ENCODE measurements around the gene EDEM2.
"Not testable (repeated sequence)": the region's sequence is repeated elsewhere in the genome, so short reads cannot be mapped to it uniquely, and the experiment has no call there.

Gene EDEM2

GRCh38 chr20:35155936-35156335 lies 8.8 kb upstream of the EDEM2 start:
- H3K79me2 ChIP-seq (ENCODE audit: insufficient read depth, low read length): no peaks in the 10 kb centered on the region

GRCh38 chr20:35151736-35152135 lies 4.6 kb upstream of the EDEM2 start:
- Histone ChIP-seq H3K27me3 (ENCODE audit: low read length) (no peaks in the 10 kb centered on the region), H4K20me1 (ENCODE audit: low read depth, low read length) (no peaks in the 10 kb centered on the region), H3K79me2 (ENCODE audit: insufficient read depth, low read length) (peaks cover 2% of the 10 kb centered on the region; the same call in 1 of the 2 replicates), H3K4me3 (ENCODE audit: insufficient read depth, low read length, poor library complexity, severe bottlenecking) (no peak overlapping the region), H3F3A (ENCODE audit: insufficient read depth) (no peaks in the 10 kb centered on the region), H3K9me3 (ENCODE audit: insufficient read depth, low read length) (no peaks in the 10 kb centered on the region), H2AFZ (ENCODE audit: low read depth, low read length, severe bottlenecking) (no peak overlapping the region), H3K27ac (ENCODE audit: low read depth, low read length) (no peak overlapping the region), H3K4me2 (ENCODE audit: low read depth, low read length, poor library complexity, severe bottlenecking) (no peak overlapping the region), H3K9ac (ENCODE audit: low read length) (no peak overlapping the region), H3K36me3 (ENCODE audit: low read length) (no peaks in the 10 kb centered on the region), H3K9me2 (replicated peaks; ENCODE audit: insufficient read depth, low read length) (no peaks in the 10 kb centered on the region)
- TF ChIP-seq EZH2phosphoT487 (conservative IDR thresholded peaks at IDR 0.05; ENCODE audit: low read length) (no peak), CTCF (IDR thresholded peaks at IDR 0.05; ENCODE audit: insufficient read depth, low read length, poor library complexity, severe bottlenecking) (no peak)

More at GRCh38 chr20:35155936-35156335, 8.8 kb upstream of the EDEM2 start:
- no peak overlapping the region for H3K4me3 ChIP-seq (ENCODE audit: insufficient read depth, low read length, poor library complexity, severe bottlenecking)
- no peak overlapping the region for H3K27ac ChIP-seq (ENCODE audit: low read depth, low read length)
- no peaks in the 10 kb centered on the region for H4K20me1 ChIP-seq (ENCODE audit: low read depth, low read length)
- no peaks in the 10 kb centered on the region for H3F3A ChIP-seq (ENCODE audit: insufficient read depth)
- H2AFZ ChIP-seq (ENCODE audit: low read depth, low read length, severe bottlenecking): no peak overlapping the region
- H3K9me3 ChIP-seq (ENCODE audit: insufficient read depth, low read length): no peaks in the 10 kb centered on the region
- TF ChIP-seq CTCF (IDR thresholded peaks at IDR 0.05; ENCODE audit: insufficient read depth, low read length, poor library complexity, severe bottlenecking): no peak
- no peak for TF ChIP-seq EZH2phosphoT487 (conservative IDR thresholded peaks at IDR 0.05; ENCODE audit: low read length)
- no peaks in the 10 kb centered on the region for H3K27me3 ChIP-seq (ENCODE audit: low read length)
- H3K4me2 ChIP-seq (ENCODE audit: low read depth, low read length, poor library complexity, severe bottlenecking): no peak overlapping the region
- no peak overlapping the region for H3K9ac ChIP-seq (ENCODE audit: low read length)
- no peaks in the 10 kb centered on the region for H3K9me2 ChIP-seq (replicated peaks; ENCODE audit: insufficient read depth, low read length)
- H3K36me3 ChIP-seq (ENCODE audit: low read length): no peaks in the 10 kb centered on the region

GRCh38 chr20:35150846-35151579 lies 3.9 kb upstream of the EDEM2 start:
- TF ChIP-seq EZH2phosphoT487 (conservative IDR thresholded peaks at IDR 0.05; ENCODE audit: low read length) (no peak), CTCF (IDR thresholded peaks at IDR 0.05; ENCODE audit: insufficient read depth, low read length, poor library complexity, severe bottlenecking) (no peak)

GRCh38 chr20:35147575-35148071 lies 487 bp upstream of the EDEM2 start:
- H2AFZ ChIP-seq (ENCODE audit: low read depth, low read length, severe bottlenecking): peak overlapping the region; percentile 84
- peak overlapping the region; percentile 66 for H3K4me3 ChIP-seq (ENCODE audit: insufficient read depth, low read length, poor library complexity, severe bottlenecking)
- not testable (repeated sequence) for H3K9me2 ChIP-seq (replicated peaks; ENCODE audit: insufficient read depth, low read length); H3K9me3 ChIP-seq (ENCODE audit: insufficient read depth, low read length); H4K20me1 ChIP-seq (ENCODE audit: low read depth, low read length); H3K36me3 ChIP-seq (ENCODE audit: low read length); H3K27me3 ChIP-seq (ENCODE audit: low read length); H3K79me2 ChIP-seq (ENCODE audit: insufficient read depth, low read length); H3K27ac ChIP-seq (ENCODE audit: low read depth, low read length)
- peak overlapping the region; percentile 72 for H3K9ac ChIP-seq (ENCODE audit: low read length)
- H3K4me2 ChIP-seq (ENCODE audit: low read depth, low read length, poor library complexity, severe bottlenecking): peak overlapping the region; percentile 91
- H3F3A ChIP-seq (ENCODE audit: insufficient read depth): peaks cover 10% of the 10 kb centered on the region

More at GRCh38 chr20:35150846-35151579, 3.9 kb upstream of the EDEM2 start:
- H3K4me3 ChIP-seq (ENCODE audit: insufficient read depth, low read length, poor library complexity, severe bottlenecking): no peak overlapping the region
- no peaks in the 10 kb centered on the region for H4K20me1 ChIP-seq (ENCODE audit: low read depth, low read length)
- no peaks in the 10 kb centered on the region for H3F3A ChIP-seq (ENCODE audit: insufficient read depth)
- no peaks in the 10 kb centered on the region for H3K9me2 ChIP-seq (replicated peaks; ENCODE audit: insufficient read depth, low read length)
- no peaks in the 10 kb centered on the region for H3K36me3 ChIP-seq (ENCODE audit: low read length)
- peaks cover 7% of the 10 kb centered on the region; the same call in 1 of the 2 replicates for H3K79me2 ChIP-seq (ENCODE audit: insufficient read depth, low read length)
- no peak overlapping the region for H2AFZ ChIP-seq (ENCODE audit: low read depth, low read length, severe bottlenecking)
- H3K9ac ChIP-seq (ENCODE audit: low read length): no peak overlapping the region
- H3K27me3 ChIP-seq (ENCODE audit: low read length): no peaks in the 10 kb centered on the region
- no peak overlapping the region for H3K27ac ChIP-seq (ENCODE audit: low read depth, low read length)
- H3K4me2 ChIP-seq (ENCODE audit: low read depth, low read length, poor library complexity, severe bottlenecking): no peak overlapping the region
- H3K9me3 ChIP-seq (ENCODE audit: insufficient read depth, low read length): no peaks in the 10 kb centered on the region

Data from SU-DHL-6 (cell line).